Kasumi-1 (cell line): Measurements from ENCODE around the gene HADHA.
A peak's percentile ranks its signal among the peaks of the same experiment; 100 is the strongest.

Source experiments
- DNase-seq, 2 experiments: peaks; one replicate each; lab custom pipeline; 2025; lab: John Stamatoyannopoulos, UW

Gene HADHA

DNA sequence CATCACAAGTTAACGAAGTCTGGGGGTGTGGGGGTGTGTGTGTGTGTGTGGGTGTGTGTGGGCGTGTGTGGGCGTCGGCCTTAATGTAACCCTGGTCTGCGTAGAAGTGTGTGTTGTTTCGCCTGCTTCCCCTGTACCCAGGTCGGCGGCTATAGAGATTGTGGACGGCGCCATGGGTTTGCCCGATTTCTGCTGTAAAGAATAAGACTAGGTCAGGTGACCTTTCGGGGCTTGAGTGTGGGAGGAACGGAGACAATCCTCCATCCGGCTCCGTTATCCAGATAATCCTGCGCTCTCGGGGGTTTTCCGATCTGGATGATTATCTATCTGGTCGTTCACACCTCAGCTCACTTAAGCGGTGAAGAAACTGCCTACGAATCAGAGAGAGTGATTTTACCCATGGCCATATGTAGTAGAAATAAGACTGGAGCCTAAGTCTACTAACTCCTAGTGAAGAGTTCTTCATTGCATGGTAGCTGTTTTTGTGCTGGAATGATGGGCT lies 850 bp upstream of the HADHA start:
- peak; percentile 60 for DNase-seq

DNA sequence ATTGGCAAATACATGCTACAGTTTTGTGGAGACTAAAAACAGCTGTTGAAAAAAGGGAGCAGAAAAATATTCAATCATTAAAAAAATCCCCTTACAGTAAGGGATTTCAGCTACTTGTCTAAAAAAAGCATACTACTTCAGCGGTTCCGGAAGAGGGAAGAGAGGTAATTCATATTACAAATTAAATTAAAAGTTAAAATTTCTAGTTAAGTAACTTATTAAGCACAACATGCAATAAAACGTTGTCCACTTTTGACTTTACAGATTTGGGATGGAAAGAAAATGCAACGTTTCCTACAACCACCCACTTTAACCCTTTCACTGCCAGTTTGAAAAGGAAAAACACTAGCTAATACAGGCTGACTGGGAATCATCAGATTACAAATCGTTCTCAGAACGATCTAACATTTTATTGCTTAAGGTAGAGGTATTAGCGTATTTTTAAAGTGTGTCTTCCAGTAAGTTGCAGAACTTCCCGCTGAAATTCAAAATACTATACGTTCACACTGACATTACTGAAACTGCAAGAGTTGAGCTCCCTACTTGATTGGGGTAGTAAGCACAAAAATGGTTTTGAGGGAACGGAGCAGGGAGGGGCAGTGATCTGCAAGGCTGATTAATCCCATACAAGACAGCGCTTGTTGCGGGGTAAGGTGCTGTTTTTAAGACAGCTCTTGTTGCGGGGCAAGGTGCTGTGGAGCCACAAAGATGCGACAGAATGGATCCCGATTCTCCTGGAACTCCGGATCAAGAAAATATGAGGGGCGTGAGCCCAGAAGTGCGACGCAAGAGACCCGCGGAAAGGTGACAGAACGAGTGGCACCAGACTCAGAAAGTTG lies 743 bp downstream of the HADHA start:
- peak; percentile 13 to 47 for DNase-seq

DNA sequence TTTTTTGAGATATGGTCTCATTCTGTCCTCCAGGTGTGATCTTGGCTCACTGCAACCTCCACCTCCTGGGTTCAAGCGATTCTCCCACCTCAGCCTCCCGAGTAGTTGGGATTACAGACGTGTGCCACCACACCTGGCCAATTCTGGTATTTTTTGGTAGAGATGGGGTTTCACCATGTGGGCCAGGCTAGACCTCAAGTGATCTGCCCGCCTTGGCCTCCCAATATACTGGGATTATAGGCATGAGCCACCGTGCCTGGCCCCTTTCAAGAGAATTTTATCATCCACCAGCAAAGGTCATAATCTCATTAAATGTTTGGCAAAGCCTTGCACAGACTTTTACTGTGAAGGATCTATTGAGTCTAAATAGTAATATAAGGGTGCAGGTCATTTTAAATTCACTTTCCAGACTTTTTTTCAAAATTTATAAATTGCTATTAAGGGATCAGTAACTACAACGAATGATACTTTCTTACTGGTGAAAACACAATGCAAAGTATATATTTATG lies 2.5 kb downstream of the HADHA start:
- DNase-seq = no peak

DNA sequence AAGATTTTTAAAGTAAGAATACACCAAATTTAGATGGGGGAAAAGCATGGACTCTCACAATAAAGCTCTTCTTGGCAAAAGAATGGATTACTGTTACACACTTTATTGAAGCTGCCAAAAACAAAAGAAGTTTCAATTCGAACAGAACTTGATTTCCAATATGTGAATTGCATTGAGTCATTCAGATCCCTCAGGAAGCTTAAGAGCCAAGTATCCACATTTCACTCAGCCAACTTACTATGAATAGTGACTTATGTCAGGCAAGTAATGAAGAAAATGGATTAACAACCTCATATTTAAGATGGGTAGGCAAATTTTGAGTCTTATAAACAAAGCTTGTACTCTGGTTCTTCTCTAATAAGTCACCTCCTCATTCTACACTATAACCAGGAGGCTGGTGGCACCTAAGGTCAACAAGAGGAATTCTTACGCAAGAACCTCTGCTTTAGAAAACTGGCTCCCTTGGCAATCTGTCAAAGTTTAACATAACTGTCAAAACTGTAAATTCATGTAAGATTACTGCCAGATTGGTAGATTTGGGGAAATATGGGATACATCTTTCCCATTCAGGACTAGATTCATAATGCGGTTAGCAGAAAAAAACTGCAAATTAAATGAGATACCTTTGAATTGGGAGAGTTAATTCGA lies 6.0 kb downstream of the HADHA start:
- DNase-seq = no peak

DNA sequence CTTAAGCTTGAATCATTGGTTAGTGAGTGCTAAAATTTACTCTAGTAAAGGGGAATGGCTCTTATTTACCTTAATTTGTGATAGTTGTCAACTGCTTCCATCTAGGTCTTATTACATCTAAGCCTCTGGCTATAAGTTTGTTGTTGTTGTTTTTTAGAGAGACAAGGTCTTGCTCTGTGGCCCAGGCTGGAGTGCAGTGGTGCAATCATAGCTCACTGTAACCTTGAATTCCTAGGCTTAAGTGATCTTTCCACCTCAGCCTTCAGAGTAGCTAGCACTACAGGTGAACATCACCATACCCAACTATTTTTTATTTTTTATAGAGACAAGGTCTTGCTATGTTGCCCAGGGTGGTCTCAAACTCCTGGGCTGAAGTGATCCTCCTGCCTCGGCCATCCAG lies 6.6 kb downstream of the HADHA start:
- DNase-seq = no peak

DNA sequence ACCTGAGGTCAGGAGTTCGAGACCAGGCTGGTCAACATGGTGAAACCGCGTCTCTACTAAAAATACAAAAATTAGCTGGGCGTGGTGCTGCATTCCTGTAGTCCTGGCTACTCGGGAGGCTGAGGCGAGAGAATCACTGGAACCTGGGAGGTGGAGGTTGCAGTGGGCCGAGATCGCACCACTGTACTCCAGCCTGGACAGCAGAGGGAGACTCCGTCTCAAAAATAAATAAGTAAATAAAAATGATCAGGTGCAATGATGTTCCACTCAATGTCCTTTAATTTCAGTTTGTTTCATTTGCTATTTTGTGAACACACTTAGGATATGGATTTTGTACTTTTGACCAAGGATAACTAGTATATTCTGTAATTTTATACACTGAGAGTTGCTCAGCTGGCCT lies 9.3 kb downstream of the HADHA start:
- DNase-seq = no peak

DNA sequence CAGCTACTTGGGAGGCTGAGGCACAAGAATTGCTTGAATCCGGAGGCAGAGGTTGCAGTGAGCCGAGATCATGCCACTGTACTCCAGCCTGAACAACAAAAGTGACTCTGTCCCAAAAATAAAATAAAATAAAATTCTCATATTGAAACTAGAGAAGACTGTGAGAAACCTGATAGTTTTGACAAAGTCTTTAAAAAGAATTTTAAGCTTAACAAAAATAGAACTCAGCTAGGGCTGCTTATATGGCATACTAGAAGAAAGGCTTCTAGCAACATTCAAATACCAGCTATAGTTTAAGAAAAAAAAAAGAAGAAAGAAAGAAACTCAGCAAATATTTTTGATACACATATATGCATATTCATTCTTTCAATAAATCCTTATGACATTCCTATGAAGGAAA lies 13.6 kb downstream of the HADHA start:
- no peak for DNase-seq

DNA sequence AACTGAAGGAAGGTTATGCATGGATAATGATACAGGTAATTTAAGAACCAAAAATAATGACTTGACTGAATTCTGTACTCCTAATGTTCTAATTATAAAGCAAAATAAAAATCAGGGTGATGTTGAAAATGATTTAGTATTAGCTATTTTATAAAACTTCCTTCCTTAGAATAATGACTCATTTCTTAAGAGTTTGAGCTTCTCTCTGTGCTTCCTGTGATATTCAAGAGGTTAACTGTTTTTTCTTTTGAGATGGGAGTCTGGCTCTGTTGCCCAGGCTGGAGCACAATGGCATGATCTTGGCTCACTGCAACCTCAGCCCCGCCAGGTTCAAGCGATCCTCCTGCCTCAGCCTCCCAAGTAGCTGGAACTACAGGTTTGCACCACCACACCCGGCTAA lies 14.8 kb downstream of the HADHA start:
- DNase-seq = no peak

DNA sequence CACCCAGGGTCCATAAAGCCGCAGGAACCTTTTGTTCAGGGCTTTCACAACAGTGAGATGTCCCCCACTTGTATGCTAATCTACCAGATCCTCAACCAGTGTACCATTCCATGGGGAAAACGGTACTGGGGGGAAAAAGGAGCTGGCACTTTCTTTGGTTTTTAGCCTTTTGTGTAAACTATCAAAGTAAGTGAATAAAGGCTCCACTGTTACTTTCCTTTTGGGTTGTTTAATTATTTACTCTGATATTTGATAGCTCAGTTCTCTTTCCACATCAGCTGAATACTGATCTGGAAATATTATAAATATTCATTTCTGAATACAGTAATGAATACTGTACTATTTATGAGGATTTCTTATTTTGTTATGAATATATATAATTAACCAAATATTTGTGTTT lies 20.3 kb downstream of the HADHA start:
- DNase-seq = no peak

DNA sequence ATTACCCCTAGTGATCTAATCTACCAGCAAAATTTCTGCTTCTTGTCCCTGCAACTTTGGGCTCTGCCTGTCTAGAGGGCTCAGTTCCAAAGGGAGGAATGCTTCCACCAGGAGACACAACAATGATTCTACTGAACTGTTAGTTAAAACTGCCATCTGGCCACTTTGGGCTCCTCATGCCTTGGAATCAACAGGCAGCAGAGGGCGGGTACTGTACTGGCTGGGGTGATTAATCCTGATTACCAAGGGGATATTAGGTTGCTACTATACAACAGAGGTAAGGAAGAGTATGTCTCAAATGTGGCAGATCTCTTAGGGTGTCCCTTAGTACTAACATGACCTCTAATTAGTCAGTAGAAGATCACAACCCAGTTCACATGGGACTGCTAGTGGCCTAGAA lies 21.4 kb downstream of the HADHA start:
- no peak for DNase-seq

DNA sequence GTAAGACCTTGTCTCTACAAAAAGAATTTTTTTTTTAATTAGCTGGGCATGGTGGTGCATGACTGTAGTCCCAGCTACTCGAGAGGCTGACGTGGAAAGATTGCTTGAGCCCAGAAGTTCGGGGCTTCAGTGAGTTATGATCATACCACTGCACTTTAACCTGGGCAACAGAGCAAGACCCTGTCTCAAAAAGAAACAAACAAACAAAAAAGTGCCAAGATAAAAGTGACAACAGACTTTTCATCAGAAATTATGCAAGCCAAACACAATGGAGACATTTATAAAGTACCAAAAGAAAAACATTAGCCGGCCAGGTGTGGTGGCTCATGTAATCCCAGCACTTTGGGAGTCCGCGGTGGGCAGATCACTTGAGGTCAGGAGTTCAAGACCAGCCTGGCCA lies 26.7 kb downstream of the HADHA start:
- no peak for DNase-seq

DNA sequence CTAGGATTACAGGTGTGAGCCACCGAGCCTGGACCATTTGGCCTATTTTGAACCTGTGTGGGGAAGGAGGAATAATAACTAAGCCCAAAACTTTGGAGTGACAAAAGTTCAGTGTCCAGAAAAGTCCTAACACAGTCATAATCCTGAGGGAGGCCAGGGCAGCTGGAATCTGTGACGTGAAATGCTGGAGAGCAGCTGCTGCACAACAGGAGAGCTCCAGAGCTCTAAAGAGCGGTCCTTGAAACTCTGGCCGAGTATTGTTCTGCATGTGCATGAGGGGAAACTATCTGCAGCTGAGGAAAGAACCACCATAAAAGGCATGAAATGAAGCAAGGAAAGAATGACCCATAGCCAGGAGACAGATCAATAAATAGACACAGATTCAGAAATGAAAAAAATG lies 27.8 kb downstream of the HADHA start:
- no peak for DNase-seq

DNA sequence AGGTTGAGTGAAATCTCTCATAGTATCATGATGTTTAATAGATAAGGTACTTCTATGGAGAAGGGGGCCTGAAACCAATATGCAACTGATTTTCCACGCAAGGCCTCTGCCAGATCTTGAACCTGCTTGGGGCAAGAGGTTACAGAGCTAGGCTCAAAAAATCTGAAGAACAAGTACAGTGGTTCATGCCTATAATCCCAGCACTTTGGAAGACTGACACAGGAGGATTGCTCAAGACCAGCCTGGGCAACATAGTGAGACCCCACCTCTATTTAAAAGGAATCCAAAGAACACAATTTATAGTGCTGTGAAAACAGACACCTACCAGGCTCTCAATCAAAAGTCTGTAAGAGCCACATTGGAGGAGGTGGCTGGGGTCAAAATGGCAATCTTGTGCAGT lies 28.6 kb downstream of the HADHA start:
- no peak for DNase-seq

DNA sequence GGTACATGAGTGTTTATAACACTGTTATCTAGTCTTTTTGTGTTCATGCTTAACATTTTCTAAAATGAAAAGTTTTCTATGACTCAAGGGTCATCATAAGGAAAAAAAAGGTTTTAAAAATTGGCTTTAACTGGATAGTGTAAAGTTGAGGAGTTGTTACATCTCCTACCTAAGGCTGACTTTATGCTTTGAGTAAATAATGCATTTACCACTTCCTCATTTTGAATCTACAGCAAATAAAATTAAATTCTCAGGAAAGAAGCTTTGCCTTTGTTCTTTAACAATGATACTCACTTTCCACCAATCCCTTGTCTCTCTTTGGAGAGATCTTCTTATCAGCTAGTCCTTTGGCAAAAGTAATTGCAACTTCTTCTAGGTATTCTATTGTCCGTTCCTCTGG lies 29.7 kb downstream of the HADHA start:
- DNase-seq = no peak

DNA sequence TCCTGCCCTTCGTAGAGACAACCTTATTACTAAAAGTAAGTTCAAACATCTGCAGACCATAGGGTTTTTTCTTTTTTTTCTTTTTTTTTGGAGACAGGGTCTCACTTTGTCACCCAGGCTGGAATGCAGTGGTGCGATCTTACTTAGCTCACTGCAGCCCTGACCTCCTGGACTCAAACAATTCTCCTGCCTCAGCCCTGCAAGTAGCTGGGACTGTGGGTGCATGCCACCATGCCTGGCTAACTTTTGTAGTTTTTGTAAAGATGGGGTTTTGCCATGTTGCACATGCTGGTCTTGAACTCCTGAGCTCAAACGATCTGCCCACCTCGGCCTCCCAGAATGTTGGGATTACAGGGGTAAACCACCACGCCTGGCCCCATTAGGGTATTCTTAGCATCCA lies 32.4 kb downstream of the HADHA start:
- DNase-seq = no peak

DNA sequence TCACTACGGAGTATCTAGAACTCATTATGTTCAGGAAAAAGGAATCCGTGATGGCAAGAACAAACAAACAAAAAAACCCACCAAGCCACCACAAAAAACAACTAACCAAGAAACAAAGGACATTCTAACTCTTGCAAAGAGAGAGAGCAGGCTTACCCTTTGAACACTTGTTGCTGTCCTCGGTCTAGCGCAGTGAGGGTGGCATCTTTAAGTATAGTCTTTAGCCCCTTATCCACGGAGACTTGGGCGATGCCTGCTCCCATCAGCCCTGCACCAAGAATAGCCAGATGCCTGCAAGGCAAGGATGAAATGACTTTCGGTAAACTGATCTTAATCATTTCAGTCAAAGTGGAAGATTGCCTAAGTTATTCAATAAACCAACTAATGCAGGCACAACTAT lies 40.5 kb downstream of the HADHA start:
- DNase-seq = no peak

DNA sequence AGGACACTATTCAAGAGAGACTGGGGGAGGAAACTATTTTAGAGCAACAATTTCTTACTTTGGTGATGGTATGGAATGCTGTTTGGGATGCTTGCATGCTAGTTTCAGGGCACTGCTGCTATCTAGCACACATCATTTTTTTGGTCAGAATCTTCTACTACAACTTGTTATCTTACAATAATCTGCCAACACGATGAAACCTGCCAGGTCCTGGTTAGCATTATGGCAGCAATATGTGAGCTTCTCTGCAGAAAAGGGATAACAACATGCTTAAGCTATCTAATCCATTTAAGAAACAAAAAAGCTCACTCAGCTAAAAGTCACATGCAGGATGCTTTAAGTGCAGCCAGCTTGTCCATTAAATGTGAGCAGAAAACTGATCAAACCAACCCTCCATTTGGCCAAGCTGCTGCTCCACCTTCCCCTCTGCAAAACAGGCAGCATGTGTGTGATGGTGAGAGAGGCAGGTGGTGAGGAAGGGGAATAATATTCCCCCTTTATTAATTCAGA lies 41.4 kb downstream of the HADHA start:
- DNase-seq = no peak

DNA sequence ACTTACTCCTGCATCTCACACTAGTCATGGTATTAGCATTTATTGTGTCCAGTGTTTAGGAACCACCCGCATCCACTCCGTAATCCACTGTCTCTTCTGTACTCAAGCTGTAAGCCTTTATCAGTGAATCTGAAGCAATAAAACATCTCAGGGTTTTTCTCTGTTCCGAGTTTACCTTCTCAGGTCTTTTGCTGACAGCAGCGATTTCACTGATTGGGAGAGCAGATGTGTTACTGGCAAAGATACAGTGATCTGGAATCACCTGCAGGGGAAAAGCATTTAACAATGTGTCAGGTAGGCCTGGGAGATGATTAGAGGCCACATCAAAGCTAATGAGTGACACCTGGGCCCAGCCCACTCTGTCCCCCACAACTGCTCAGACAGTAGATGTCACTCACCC lies 46.9 kb downstream of the HADHA start:
- no peak for DNase-seq

DNA sequence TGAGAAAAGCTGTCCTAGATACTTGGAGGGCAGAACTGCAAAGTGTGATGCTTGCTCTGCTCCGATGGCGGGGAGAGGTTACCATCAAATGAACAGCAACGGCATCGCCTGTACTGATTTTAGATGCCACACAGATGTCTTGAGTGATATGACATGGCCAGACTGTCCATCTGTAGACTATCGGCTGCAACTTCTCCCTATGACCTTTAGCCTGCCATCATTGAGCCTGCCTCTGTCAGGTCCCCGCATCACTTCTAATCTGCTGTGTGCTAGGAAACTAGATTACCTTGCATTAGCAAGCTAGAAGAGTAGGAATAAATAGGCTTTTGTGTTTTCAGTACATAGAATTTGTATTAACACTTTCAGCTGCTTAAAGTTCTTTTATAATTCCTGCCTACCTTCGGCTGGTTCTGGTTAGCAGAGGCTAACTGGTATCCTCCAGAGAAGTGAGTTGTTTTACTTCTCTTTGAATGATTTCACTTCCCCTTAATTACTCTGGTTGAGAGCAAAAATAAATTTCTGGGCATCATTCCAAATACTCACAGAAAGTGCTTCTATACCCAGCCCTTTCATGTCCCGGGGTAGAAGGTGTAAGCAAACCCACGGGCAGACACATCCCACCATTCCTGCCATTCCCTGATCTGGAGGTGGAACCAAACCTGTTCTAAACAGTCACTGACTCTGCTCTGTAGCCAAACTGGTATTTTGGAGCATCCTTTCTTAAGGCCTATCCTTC lies 47.6 kb downstream of the HADHA start:
- peak; percentile 45 to 48 for DNase-seq

DNA sequence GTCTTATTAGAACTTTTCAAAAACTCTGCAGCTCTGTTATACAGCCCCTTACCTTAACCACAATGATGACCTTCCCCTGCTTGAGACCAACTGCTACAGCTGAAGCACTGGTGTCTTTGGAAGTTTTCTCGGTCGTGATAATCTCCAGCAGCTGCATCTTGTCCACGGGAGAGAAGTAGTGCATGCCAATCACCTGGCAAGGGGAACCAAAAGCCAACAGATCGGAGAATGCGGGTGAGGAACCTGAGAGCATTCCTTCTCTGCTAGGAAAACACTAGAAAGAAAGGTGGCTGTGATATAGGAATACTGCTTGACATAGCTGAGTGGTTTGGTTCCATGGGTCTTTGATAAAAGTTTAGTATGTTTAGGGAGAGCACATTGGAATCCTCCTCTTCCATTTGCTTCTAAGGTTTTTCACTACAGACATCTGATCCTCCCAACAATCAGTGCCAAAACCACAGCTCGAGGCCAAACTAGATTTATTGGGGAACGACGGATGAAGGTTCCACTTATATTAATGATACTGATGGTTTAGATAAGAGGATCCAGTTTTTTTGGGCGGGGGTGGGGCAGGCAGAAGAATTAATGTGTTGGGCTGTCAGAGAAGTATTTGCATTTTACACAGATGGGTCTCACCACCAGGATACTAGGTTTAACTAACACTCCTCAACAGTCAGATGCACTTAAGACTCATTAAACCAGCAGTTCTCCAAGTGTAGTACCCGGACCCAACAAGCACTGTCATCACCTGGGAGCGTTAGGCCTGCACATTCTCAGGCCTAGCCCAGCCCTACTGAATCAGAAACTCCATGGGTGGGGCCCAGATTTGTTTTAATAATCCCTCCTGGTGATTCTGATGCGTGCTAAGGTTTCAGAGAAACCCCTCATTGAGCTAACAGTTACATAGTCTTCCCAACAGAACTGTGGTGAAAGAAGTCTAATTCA lies 49.1 kb downstream of the HADHA start:
- DNase-seq = no peak

DNA sequence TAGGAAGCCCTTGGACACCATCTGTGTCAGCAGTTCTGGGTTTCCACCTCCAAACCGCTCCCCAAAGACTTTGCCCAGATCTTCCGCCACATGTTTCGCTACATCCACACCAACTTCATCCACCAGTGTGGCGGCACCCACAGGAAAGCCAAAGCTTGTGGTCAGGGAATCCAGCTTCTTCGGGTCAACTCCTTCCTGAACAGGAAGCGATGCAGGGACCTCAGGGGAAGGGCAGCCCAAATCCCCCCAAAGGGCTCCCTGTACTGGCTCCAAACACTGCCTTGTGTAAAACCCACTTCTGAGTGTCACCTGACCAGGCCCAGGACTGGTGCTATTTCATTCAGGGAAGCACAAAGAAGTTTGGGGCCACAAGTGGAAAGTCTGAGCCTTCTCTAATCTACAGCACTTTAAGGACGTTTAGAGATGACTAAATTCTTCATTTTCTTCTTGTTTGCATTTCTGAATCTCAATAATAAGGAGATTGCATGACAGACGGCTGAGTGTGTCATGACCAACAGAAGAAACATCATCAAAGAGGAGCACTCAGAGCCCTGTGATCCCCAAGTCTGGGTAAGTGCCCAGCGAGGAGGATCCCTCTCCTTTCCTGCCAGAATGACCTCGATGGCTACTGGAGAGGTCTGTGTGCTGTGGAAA lies 50.7 kb downstream of the HADHA start:
- no peak for DNase-seq
